Peyer's patch (tissue), 4 donors: ENCODE measurements around the gene BMS1. TPM values are rescaled to one million over a fixed set of nuclear protein-coding genes. Genes with fewer than 3 reads are reported as not detected.
"Not testable (repeated sequence)": the region's sequence is repeated elsewhere in the genome, so short reads cannot be mapped to it uniquely, and the experiment has no call there.

ENCODE experiments used
- DNase-seq, 3 donors: peaks; one replicate each; pipeline ENCODE4 v3.0.0-alpha.2; 2017 to 2019
- H3K27ac ChIP-seq, 4 donors: fragments of 200-600 bp; sonication (generic); one replicate each; pipeline ENCODE4 v1.5.1; 2016 to 2019
- H3K27me3 ChIP-seq, 2 donors: fragments of 200-600 bp; sonication (generic); one replicate each; pipeline ENCODE4 v1.5.1; 2019
- H3K36me3 ChIP-seq, 3 donors: fragments of 200-600 bp; sonication (generic); one replicate each; pipeline ENCODE4 v1.5.1; 2016 to 2019
- H3K4me1 ChIP-seq, 4 donors: fragments of 200-600 bp; sonication (generic); one replicate each; pipeline ENCODE4 v1.5.1; 2016 to 2019
- H3K4me3 ChIP-seq, 4 donors: fragments of 200-600 bp; sonication (generic); 1 replicate in 3 of 4; 2 replicates in 1 of 4; pipeline ENCODE4 v1.5.1; 2016 to 2019; ENCODE audit warnings: mild to moderate bottlenecking in 1 of 4
- H3K9me3 ChIP-seq, 4 donors: fragments of 200-600 bp; sonication (generic); one replicate each; pipeline ENCODE4 v1.5.1; 2016 to 2019; ENCODE audit warnings: mild to moderate bottlenecking in 1 of 4
- POLR2A ChIP-seq, 2 donors: fragments of 450-650 bp; IDR thresholded peaks; one replicate each; pipeline ENCODE4 v1.5.1; 2017; ENCODE audit warnings: antibody characterized with exemption in 2 of 2, mild to moderate bottlenecking in 2 of 2, moderate library complexity in 2 of 2
- total RNA-seq, 4 donors: library from RNA; depleted of rRNA; stranded (reverse); fragments of >200 nt; gene quantifications; one replicate each; pipeline ENCODE4 v1.1.0, GENCODE V29; 2016
- TF ChIP-seq, protein P1 (sequence below), 6 experiments: fragments of 450-650 bp in 4 of 6; fragments of 200-600 bp in 2 of 6; sonication (generic) in 1 of 6; IDR thresholded peaks; one replicate each; pipeline ENCODE4 v1.5.1; 2017 to 2019; ENCODE audit warnings: antibody characterized with exemption in 6 of 6, mild to moderate bottlenecking in 3 of 6, moderate library complexity in 1 of 6

The BMS1 gene
- total RNA-seq, 4 donors from 2014 or later = 9.6 to 23.9 (median 11.6) TPM

DNA sequence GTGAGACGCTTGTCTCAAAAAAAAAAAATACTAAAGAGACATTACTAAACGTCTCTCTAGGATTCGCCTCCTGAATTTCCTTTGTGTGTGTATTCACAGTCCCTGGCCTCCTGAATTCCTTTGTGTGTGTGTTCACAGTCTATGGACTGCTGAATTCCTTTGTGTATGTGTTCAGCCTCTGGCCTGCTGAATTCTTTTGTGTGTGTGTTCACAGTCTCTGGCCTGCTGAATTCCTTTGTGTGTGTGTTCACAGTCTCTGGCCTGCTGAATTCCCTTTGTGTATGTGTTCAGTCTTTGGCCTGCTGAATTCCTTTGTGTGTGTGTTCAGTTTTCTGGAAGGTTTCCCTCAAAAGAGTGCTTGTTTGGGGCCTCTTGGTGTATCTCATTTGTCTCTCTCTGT is 8.2 kb downstream of the BMS1 start:
- Histone ChIP-seq H3K4me1 (no peaks in the 10 kb centered on the region), H3K27ac (no peak overlapping the region), H3K27me3 (no peaks in the 10 kb centered on the region), H3K36me3 (peaks cover 0 to 89% (median 0%) of the 10 kb centered on the region in 3 donors), H3K9me3 (no peaks in the 10 kb centered on the region), H3K4me3 (no peak overlapping the region)
- no peak for DNase-seq
- TF ChIP-seq POLR2A (IDR thresholded peaks at IDR 0.05) = no peak
- TF ChIP-seq, protein P1, sequence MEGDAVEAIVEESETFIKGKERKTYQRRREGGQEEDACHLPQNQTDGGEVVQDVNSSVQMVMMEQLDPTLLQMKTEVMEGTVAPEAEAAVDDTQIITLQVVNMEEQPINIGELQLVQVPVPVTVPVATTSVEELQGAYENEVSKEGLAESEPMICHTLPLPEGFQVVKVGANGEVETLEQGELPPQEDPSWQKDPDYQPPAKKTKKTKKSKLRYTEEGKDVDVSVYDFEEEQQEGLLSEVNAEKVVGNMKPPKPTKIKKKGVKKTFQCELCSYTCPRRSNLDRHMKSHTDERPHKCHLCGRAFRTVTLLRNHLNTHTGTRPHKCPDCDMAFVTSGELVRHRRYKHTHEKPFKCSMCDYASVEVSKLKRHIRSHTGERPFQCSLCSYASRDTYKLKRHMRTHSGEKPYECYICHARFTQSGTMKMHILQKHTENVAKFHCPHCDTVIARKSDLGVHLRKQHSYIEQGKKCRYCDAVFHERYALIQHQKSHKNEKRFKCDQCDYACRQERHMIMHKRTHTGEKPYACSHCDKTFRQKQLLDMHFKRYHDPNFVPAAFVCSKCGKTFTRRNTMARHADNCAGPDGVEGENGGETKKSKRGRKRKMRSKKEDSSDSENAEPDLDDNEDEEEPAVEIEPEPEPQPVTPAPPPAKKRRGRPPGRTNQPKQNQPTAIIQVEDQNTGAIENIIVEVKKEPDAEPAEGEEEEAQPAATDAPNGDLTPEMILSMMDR (IDR thresholded peaks at IDR 0.05) = no peak

DNA sequence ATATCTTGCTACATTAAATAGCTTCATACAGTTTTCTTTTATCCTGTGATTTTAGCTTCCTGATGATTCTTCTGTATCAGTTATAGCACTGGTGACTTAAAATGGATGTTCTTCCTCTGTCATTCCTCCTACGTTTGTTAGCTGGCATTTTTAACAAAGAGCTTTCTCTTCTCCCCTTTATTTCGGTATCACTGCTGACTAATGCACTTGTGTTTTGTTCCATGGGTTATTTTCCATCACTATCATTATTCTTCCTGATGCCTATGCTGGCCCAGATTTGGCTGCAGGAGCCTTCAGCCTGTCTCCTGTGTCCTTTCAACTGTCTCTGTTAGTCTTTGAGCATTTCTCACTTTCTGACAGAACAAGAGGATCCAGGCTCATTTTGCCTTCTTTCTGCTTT is 13.1 kb downstream of the BMS1 start:
- no peak for DNase-seq
- H3K27me3 ChIP-seq = no peaks in the 10 kb centered on the region
- H3K4me1 ChIP-seq = no peaks in the 10 kb centered on the region
- H3K9me3 ChIP-seq = no peaks in the 10 kb centered on the region
- TF ChIP-seq, protein P1 (IDR thresholded peaks at IDR 0.05) = no peak
- TF ChIP-seq POLR2A (IDR thresholded peaks at IDR 0.05) = no peak
- no peak overlapping the region for H3K4me3 ChIP-seq
- peaks cover 0 to 95% (median 0%) of the 10 kb centered on the region in 3 donors for H3K36me3 ChIP-seq
- H3K27ac ChIP-seq = no peak overlapping the region

DNA sequence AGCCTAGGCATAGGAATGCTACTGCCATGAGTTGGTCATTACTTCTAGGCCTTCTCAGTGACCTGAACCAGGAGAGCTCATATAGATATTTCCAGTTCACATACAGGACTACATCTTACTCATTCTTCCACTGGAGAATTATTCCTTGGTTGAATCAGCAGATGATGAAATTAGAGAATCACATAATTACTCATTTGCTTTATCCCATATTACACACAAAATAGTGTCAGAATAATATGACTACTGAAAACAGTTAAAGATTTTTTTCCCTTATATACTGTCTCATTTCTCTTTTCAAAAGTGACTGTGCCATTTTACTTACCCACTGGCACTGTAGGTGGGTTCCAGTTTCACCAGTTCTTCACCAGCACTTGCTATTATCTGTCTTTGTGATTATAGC is 18.5 kb downstream of the BMS1 start:
- Histone ChIP-seq H3K36me3 (peaks cover 0 to 92% (median 0%) of the 10 kb centered on the region in 3 donors), H3K27me3 (no peaks in the 10 kb centered on the region), H3K9me3 (no peaks in the 10 kb centered on the region), H3K27ac (no peak overlapping the region), H3K4me1 (no peaks in the 10 kb centered on the region), H3K4me3 (no peak overlapping the region)
- TF ChIP-seq POLR2A (IDR thresholded peaks at IDR 0.05) = no peak
- TF ChIP-seq, protein P1 (IDR thresholded peaks at IDR 0.05) = no peak
- DNase-seq = no peak

DNA sequence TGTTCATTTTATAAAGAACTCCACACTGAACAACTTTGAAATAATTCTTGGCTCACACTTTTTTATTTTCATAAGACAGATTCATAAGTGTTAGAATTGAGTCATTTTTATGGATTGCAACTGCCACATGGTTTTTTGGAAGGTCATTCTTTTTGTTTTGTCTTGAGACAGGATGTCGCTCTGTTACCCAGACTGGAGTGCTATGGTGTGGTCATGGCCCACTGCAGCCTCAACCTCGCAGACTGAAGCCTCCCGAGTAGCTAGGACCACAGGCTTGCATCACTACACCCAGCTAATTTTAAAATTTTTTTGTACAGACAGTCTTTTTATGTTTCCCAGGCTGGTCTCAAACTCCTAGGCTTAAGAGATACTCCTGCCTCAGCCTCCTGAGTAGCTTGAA is 20.3 kb downstream of the BMS1 start:
- Histone ChIP-seq H3K27ac (no peak overlapping the region), H3K9me3 (no peaks in the 10 kb centered on the region), H3K4me1 (no peaks in the 10 kb centered on the region), H3K4me3 (no peak overlapping the region), H3K27me3 (no peaks in the 10 kb centered on the region), H3K36me3 (peaks cover 0 to 87% (median 0%) of the 10 kb centered on the region in 3 donors)
- DNase-seq = no peak
- TF ChIP-seq, protein P1 (IDR thresholded peaks at IDR 0.05) = no peak
- TF ChIP-seq POLR2A (IDR thresholded peaks at IDR 0.05) = no peak

DNA sequence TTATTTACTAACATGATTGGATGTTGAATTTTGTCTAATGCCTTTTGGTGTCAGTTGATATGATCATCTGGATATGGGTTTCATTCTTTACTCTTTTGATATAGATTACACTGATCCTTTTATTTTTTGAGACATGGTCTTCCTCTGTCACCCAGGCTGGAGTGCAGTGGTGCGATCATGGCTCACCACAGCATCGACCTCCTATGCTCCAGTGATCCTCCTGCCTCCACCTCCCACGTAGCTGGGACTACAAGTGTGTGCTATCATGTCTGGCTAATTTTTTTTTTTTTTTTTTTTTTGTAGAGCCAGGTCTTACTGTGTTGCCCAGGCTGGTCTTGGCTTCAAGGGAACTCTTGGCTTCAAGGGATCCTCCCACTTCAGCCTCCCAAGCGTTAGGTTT is 27.1 kb downstream of the BMS1 start:
- TF ChIP-seq, protein P1 (IDR thresholded peaks at IDR 0.05) = no peak
- no peak for TF ChIP-seq POLR2A (IDR thresholded peaks at IDR 0.05)
- H3K9me3 ChIP-seq = no peaks in the 10 kb centered on the region
- H3K27me3 ChIP-seq = no peaks in the 10 kb centered on the region
- H3K27ac ChIP-seq = no peak overlapping the region
- peaks cover 0 to 67% (median 0%) of the 10 kb centered on the region in 3 donors for H3K36me3 ChIP-seq
- no peaks in the 10 kb centered on the region for H3K4me1 ChIP-seq
- H3K4me3 ChIP-seq = no peak overlapping the region
- no peak for DNase-seq

DNA sequence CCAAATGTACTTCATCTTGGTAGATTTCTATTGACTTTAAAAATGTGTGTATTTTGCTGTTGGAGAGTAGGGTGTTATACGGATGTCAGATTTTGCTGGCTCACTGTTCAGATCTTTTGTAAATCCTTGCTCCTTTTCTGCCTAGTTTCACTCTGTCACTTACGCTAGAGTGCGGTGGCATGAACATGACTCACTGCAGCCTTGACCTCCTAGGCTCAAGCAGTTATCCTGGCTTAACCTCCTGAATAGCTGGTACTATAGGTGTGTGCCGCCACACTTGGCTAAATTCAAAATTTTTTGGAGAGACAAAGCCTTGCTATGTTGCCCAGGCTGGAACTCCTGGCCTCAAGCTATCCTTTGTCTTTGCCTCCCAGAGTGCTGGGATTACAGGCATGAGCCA is 29.4 kb downstream of the BMS1 start:
- Histone ChIP-seq H3K9me3 (no peaks in the 10 kb centered on the region), H3K27ac (no peak overlapping the region), H3K27me3 (no peaks in the 10 kb centered on the region), H3K4me3 (no peak overlapping the region), H3K4me1 (no peaks in the 10 kb centered on the region), H3K36me3 (peaks cover 0 to 74% (median 0%) of the 10 kb centered on the region in 3 donors)
- no peak for DNase-seq
- TF ChIP-seq, protein P1 (IDR thresholded peaks at IDR 0.05) = no peak
- no peak for TF ChIP-seq POLR2A (IDR thresholded peaks at IDR 0.05)

DNA sequence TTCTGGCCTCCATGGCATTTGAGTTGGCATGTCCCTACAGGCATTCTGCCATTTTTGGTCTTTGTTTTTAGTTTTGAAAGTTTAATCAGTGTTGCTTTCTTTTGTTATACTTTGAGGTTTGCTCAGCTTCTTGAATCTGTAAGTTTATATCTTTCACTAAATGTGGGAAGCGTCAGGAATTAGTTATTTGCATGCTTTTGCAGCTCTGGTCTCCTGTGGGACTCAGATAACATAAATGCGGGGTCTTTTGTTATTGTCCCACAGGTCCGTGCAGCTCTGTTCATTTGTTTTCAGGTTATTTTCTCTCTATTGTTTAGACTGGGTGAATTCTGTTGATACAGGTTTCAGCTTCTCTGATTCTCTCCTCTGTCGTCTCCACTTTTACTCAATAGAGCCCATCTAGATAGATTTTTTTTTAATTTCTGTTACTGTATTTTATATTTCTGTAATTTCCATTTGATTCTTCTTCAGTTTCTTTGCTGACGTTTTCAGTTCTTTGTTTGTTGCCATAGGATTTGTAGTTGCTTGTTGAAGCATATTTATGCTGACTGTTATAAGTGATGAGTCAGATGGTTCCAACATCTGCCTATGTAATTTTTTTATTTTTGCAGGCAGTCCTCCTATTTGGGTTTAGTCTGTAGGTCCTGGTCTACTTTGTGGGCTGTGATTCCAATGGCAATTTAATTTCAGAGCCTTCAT is 31.5 kb downstream of the BMS1 start:
- H3K27ac ChIP-seq, DNase-seq: not testable (repeated sequence)

DNA sequence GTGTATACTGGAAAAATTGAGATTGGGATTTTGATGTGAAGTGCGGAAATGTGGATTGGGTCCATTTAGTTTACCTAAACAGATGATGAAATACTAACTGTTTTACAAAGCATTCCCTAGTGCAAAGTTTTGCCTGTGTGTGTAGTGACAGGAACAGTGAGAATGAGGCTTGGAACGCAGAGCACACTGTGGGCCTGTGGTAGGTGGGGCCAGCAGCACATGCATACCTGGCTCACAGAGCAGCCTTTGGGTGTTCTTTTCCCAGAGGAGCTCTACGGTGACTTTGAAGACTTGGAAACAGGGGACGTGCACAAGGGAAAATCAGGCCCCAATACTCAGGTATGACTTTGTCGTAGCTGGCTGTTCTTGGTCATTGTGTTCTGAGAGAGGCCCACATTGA is 33.7 kb downstream of the BMS1 start:
- H3K9me3 ChIP-seq, H3K4me1 ChIP-seq, H3K4me3 ChIP-seq, H3K27me3 ChIP-seq, DNase-seq, H3K27ac ChIP-seq: not testable (repeated sequence)
- H3K36me3 ChIP-seq = peaks cover 0 to 75% (median 0%) of the 10 kb centered on the region in 3 donors

More for the DNA sequence above, 31.5 kb downstream of the BMS1 start:
- not testable (repeated sequence) for H3K27me3 ChIP-seq, H3K4me1 ChIP-seq, H3K9me3 ChIP-seq, H3K4me3 ChIP-seq
- H3K36me3 ChIP-seq = peaks cover 0 to 75% (median 0%) of the 10 kb centered on the region in 3 donors
